Skin of body (tissue), 2 donors: Measurements from ENCODE around the gene PARPBP. TPM values are rescaled to one million over a fixed set of nuclear protein-coding genes. Genes with fewer than 3 reads are reported as not detected.
"Not testable (repeated sequence)": the region's sequence is repeated elsewhere in the genome, so short reads cannot be mapped to it uniquely, and the experiment has no call there.

Experiments used
- DNase-seq: peaks from one replicate; lab custom pipeline; 2025; lab: John Stamatoyannopoulos, UW
- total RNA-seq: library from RNA; depleted of rRNA; stranded (reverse); fragments of >200 nt; gene quantifications from one replicate; pipeline ENCODE4 v1.2.3, GENCODE V29; 2014

PARPBP gene
- total RNA-seq, 1 donor from 2014 or later: 10.2 TPM

GRCh38 chr12:102155206-102155605, 35.2 kb downstream of the PARPBP start:
- DNase-seq: not testable (repeated sequence)

- DNase-seq: no peak
Measured at GRCh38 chr12:102163383-102163782, 43.4 kb downstream of the PARPBP start.

- DNase-seq: no peak
Measured at GRCh38 chr12:102167821-102168604, 48.0 kb downstream of the PARPBP start.

- no peak for DNase-seq
Measured at GRCh38 chr12:102169922-102170621, 50.1 kb downstream of the PARPBP start.

GRCh38 chr12:102171951-102172350, 52.0 kb downstream of the PARPBP start:
- no peak for DNase-seq

GRCh38 chr12:102172436-102172835, 52.5 kb downstream of the PARPBP start:
- no peak for DNase-seq

GRCh38 chr12:102174117-102174516, 54.1 kb downstream of the PARPBP start:
- DNase-seq: no peak

- no peak for DNase-seq
Measured at GRCh38 chr12:102174761-102175160, 54.8 kb downstream of the PARPBP start.

GRCh38 chr12:102182635-102183034, 62.7 kb downstream of the PARPBP start:
- DNase-seq: no peak

GRCh38 chr12:102195826-102196225, 75.8 kb downstream of the PARPBP start:
- DNase-seq: no peak

- DNase-seq: no peak
Measured at GRCh38 chr12:102197789-102198188, 77.8 kb downstream of the PARPBP start, which contains the start of gene PMCH. TSS of gene PMCH (minus strand) at chr12:102197833. CDS start at chr12:102197770, 63 bp downstream.

GRCh38 chr12:102201436-102202061, 81.6 kb downstream of the PARPBP start:
- DNase-seq: no peak

GRCh38 chr12:102202556-102202955, 82.6 kb downstream of the PARPBP start:
- no peak for DNase-seq

- no peak for DNase-seq
Measured at GRCh38 chr12:102204025-102204424, 84.0 kb downstream of the PARPBP start.

- no peak for DNase-seq
Measured at GRCh38 chr12:102215992-102216691, 96.2 kb downstream of the PARPBP start.

GRCh38 chr12:102220736-102221135, 100.8 kb downstream of the PARPBP start:
- DNase-seq: no peak

- DNase-seq: no peak
Measured at GRCh38 chr12:102227954-102228353, 108.0 kb downstream of the PARPBP start.

- DNase-seq: no peak
Measured at GRCh38 chr12:102232036-102232435, 112.1 kb downstream of the PARPBP start.

GRCh38 chr12:102232446-102232845, 112.5 kb downstream of the PARPBP start:
- peak; percentile 67 for DNase-seq

- no peak for DNase-seq
Measured at GRCh38 chr12:102234599-102234998, 114.6 kb downstream of the PARPBP start.

- not testable (repeated sequence) for DNase-seq
Measured at GRCh38 chr12:102240859-102241258, 120.9 kb downstream of the PARPBP start.
